ENCODE results near the gene JAML.

DNA sequence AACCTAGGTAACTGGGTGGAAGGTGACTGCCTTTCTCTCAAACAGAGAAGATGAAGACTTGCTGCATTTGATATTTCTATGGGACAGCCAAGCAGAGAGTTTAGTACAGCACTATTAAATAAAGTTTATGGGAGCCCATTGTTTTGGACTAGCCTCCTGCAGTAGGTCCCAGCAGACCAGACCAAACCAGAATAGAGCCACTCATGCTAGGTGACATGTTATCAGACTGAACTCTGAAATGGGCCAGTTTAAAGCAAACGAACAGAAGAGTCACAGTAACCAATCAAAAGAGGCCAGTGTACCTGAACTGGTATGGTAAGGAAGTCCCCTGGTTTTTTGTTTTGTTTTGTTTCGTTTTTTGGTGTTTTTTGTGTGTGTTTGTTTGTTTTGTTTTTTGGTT, 47.2 kb upstream of the JAML start:
- TF ChIP-seq CTCF (IDR thresholded peaks at IDR 0.05) (no peak), POLR2A (IDR thresholded peaks at IDR 0.05) (no peak)
